ENCODE data around the gene ACTN3.
A peak's percentile ranks its signal among the peaks of the same experiment; 100 is the strongest.

ACTN3 gene

GRCh38 chr11:66545701-66546367 lies 869 bp upstream of the ACTN3 start, which contains the start of gene ZDHHC24:
Gene ZDHHC24, minus strand, starts transcription at chr11:66546048. Its CDS starts 45 bp downstream, at chr11:66546003.
- peak; percentile 95 for DNase-seq

GRCh38 chr11:66546966-66547661 lies 411 bp downstream of the ACTN3 start:
- no peak for DNase-seq

GRCh38 chr11:66547662-66548009 lies 933 bp downstream of the ACTN3 start:
- no peak for DNase-seq

GRCh38 chr11:66548041-66548440 lies 1.3 kb downstream of the ACTN3 start:
- no peak for DNase-seq

GRCh38 chr11:66548774-66549630 lies 2.3 kb downstream of the ACTN3 start:
- no peak for DNase-seq

- no peak for DNase-seq
These were observed 3.0 kb downstream of the ACTN3 start for GRCh38 chr11:66549696-66550095.

- DNase-seq: no peak
These were observed 4.2 kb downstream of the ACTN3 start for GRCh38 chr11:66550887-66551286.

- DNase-seq: no peak
These were observed 7.9 kb downstream of the ACTN3 start for GRCh38 chr11:66554602-66555001.

GRCh38 chr11:66555416-66555815 lies 8.7 kb downstream of the ACTN3 start:
- DNase-seq: no peak

GRCh38 chr11:66556086-66556485 lies 9.4 kb downstream of the ACTN3 start:
- DNase-seq: no peak

GRCh38 chr11:66557733-66558326 lies 11.1 kb downstream of the ACTN3 start:
- no peak for DNase-seq

GRCh38 chr11:66559142-66559865 lies 12.6 kb downstream of the ACTN3 start:
- peak; percentile 55 for DNase-seq

GRCh38 chr11:66559866-66560676 lies 13.4 kb downstream of the ACTN3 start:
- no peak for DNase-seq

- no peak for DNase-seq
These were observed 14.7 kb downstream of the ACTN3 start for GRCh38 chr11:66561178-66561974.

- DNase-seq: no peak
These were observed 15.2 kb downstream of the ACTN3 start for GRCh38 chr11:66561975-66562248.

GRCh38 chr11:66562275-66562674 lies 15.6 kb downstream of the ACTN3 start:
- DNase-seq: no peak

GRCh38 chr11:66562907-66563583 lies 16.3 kb downstream of the ACTN3 start:
- no peak for DNase-seq

- no peak for DNase-seq
These were observed 17.1 kb downstream of the ACTN3 start for GRCh38 chr11:66563832-66564231.

GRCh38 chr11:66564538-66564937 lies 17.8 kb downstream of the ACTN3 start:
- DNase-seq: no peak

- DNase-seq: no peak
These were observed 18.3 kb downstream of the ACTN3 start for GRCh38 chr11:66564984-66565383.

Measured in activated CD4-positive, alpha-beta T cell treated with anti-CD3 and anti-CD28 coated beads for 48 hours (primary cell).